ENCODE data around the gene EMX2. TPM values are rescaled to one million over a fixed set of nuclear protein-coding genes. Genes with fewer than 3 reads are reported as not detected.

The EMX2 gene
- total RNA-seq, 2 donors from 2014 or later = not detected

DNA sequence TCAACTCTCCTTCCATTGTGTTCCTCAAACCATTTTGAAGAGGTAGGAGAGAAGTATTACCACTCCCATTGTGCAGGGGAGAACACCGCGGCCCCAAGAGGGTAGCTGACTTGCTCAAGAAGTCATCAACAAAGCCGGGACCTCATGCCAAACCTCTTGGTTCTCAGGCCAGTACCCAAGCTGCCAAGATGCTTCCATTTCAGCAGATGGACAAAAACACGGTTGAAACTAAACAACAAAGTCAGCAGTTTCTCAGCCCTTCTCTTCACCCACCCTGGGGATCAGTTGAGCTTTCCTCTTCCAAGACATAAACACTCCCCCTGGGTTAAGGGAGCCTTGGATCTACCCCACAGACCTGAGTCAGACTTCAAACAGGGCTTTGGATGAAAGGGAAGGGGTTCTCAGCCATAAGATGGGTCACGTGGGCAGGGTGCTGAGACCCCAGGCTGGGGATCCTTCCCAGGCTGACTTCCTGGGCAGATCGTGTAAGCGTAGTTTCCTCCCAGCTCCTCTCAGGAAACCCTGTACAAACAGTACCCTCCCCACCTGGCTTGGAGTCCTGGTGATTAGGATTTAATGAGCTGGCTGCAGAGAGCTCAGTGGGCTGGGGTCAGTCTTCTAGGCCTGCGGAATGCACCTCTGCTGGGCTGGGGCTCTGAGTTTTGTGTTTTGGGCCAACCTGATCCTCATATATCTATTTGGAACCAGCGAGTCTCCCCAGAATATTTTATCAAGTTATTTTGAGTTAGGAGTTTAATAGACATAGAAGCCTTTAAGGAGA, 27.3 kb downstream of the EMX2 start:
- Histone ChIP-seq H3K4me3 (no peak overlapping the region), H3K27me3 (no peaks in the 10 kb centered on the region), H3K36me3 (replicated peaks in 1 of 2; ENCODE audit: insufficient read depth in 1 of 2, low read depth in 2 of 2) (no peaks in the 10 kb centered on the region), H3K4me1 (no peaks in the 10 kb centered on the region), H3K9me3 (no peaks in the 10 kb centered on the region), H3K27ac (no peak overlapping the region)
- TF ChIP-seq POLR2A (IDR thresholded peaks at IDR 0.05) = no peak
- TF ChIP-seq, protein P1, sequence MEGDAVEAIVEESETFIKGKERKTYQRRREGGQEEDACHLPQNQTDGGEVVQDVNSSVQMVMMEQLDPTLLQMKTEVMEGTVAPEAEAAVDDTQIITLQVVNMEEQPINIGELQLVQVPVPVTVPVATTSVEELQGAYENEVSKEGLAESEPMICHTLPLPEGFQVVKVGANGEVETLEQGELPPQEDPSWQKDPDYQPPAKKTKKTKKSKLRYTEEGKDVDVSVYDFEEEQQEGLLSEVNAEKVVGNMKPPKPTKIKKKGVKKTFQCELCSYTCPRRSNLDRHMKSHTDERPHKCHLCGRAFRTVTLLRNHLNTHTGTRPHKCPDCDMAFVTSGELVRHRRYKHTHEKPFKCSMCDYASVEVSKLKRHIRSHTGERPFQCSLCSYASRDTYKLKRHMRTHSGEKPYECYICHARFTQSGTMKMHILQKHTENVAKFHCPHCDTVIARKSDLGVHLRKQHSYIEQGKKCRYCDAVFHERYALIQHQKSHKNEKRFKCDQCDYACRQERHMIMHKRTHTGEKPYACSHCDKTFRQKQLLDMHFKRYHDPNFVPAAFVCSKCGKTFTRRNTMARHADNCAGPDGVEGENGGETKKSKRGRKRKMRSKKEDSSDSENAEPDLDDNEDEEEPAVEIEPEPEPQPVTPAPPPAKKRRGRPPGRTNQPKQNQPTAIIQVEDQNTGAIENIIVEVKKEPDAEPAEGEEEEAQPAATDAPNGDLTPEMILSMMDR (IDR thresholded peaks at IDR 0.05) = no peak
- ATAC-seq (no peak), DNase-seq (no peak)
- intact Hi-C loops (cut with DNase I) = no loop called here
- 37 to 55% methylated on average over 5 to 9 of the region's 9 CpGs for WGBS, 2 donors

DNA sequence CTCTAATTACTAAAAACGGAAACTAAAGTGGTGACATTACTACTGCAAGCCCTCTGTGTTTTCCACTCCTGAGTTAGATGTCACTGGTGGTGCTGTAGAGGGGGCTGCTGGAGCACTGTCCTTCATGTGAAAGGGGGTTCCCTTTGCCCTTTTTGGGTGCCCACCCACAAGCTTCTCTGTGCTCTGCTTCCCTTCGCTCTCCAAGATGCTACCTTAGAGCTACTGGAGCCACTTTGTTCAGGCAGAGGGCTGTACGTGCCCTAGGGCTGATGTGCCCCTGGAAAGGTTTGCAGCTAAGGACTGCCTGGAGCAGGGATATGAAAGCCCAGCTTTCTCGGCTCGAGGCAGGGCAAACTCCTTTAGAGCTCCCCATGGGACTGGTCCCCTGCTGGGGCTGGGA, 28.3 kb downstream of the EMX2 start:
- intact Hi-C loops (cut with DNase I) = no loop called here
- DNase-seq (no peak), ATAC-seq (no peak)
- Histone ChIP-seq H3K9me3 (no peaks in the 10 kb centered on the region), H3K27ac (no peak overlapping the region), H3K4me3 (no peak overlapping the region), H3K4me1 (no peaks in the 10 kb centered on the region), H3K27me3 (no peaks in the 10 kb centered on the region), H3K36me3 (replicated peaks in 1 of 2; ENCODE audit: insufficient read depth in 1 of 2, low read depth in 2 of 2) (no peaks in the 10 kb centered on the region)
- WGBS, 2 donors = 45 to 54% methylated on average over 5 of the region's 5 CpGs
- TF ChIP-seq, protein P1 (IDR thresholded peaks at IDR 0.05) = no peak
- no peak for TF ChIP-seq POLR2A (IDR thresholded peaks at IDR 0.05)

DNA sequence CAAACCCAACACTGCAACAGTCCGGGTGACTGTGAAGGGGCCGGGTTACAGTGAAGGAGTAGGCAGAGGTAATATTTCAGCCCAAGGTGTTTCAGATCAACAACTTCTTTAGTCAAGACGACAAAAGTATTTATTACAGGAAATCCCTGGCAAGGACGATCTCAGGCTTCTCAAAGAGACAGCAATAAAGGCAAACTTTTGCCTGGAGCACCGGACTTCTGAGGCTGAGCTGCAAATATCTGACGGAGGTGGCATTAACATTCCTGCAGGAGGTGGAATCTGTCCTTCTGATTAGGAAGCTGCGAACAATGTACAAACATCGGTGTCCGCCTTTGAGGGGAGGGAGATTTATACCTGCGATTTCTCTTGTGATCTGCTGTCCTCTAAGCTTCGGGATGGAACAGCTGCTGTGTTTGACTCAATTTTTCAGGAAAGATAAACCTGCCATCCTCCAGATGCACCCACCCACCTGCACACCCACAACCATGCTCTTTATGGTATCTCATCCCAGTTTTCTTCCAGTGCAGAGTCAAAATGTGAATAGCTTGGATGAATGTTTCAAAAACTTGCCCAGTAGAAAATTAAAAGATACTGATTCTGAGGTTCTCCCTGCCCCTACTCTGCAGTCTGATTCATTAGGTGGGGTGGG, 32.1 kb downstream of the EMX2 start:
- Histone ChIP-seq H3K27me3 (no peaks in the 10 kb centered on the region), H3K36me3 (replicated peaks in 1 of 2; ENCODE audit: insufficient read depth in 1 of 2, low read depth in 2 of 2) (no peaks in the 10 kb centered on the region), H3K4me3 (no peak overlapping the region), H3K27ac (no peak overlapping the region), H3K4me1 (no peaks in the 10 kb centered on the region), H3K9me3 (no peaks in the 10 kb centered on the region)
- TF ChIP-seq, protein P1 (IDR thresholded peaks at IDR 0.05) = no peak
- no peak for TF ChIP-seq POLR2A (IDR thresholded peaks at IDR 0.05)
- DNase-seq (no peak), ATAC-seq (no peak)
- intact Hi-C loops (cut with DNase I) = no loop called here
- WGBS, 2 donors = 17 to 25% methylated on average over 11 of the region's 11 CpGs

DNA sequence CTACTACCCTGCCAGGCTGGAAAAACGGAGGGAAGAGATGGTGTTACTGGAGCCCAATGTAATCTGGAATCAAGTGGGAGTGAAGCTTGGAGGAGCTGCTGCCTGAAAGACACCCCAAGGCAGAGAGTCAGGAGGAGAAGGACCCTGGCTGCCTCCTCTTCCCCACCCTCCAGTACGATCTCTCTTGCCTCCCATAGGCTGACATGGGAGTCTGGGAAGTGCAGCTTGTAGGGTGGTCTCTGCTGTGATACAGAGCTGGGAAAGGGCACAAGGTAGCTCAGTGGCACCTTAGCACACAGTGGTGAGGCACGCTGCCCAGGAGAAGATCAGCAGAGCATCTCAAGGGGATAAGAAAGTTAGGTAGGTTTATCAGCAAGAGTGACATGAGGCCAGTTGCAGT, 35.9 kb downstream of the EMX2 start:
- Histone ChIP-seq H3K9me3 (no peaks in the 10 kb centered on the region), H3K36me3 (replicated peaks in 1 of 2; ENCODE audit: insufficient read depth in 1 of 2, low read depth in 2 of 2) (no peaks in the 10 kb centered on the region), H3K4me1 (no peaks in the 10 kb centered on the region), H3K27ac (no peak overlapping the region), H3K4me3 (no peak overlapping the region), H3K27me3 (no peaks in the 10 kb centered on the region)
- ATAC-seq = no peak
- intact Hi-C loops (cut with DNase I) = no loop called here
- no peak for DNase-seq
- WGBS, 2 donors = 52 to 68% methylated on average over 3 of the region's 3 CpGs
- TF ChIP-seq, protein P1 (IDR thresholded peaks at IDR 0.05) = no peak
- no peak for TF ChIP-seq POLR2A (IDR thresholded peaks at IDR 0.05)

Data from body of pancreas (tissue), 4 donors.